ENCODE results near the gene NACC2. TPM values are rescaled to one million over a fixed set of nuclear protein-coding genes. Genes with fewer than 3 reads are reported as not detected.

NACC2 gene
- total RNA-seq, 4 donors from 2014 or later: 22.9 to 37.6 (median 24.8) TPM

- TF ChIP-seq CTCF (IDR thresholded peaks at IDR 0.05): no peak
- DNase-seq (ENCODE audit: low spot score) (no peak), ATAC-seq (ENCODE audit: low FRiP score) (peak; percentile 15)
Observed at GRCh38 chr9:136079211-136079915, 15.7 kb downstream of the NACC2 start.

GRCh38 chr9:136078498-136079011 is 16.5 kb downstream of the NACC2 start:
- ATAC-seq (ENCODE audit: low FRiP score) (no peak), DNase-seq (ENCODE audit: low spot score) (no peak)
- TF ChIP-seq CTCF (IDR thresholded peaks at IDR 0.05): no peak

DNA sequence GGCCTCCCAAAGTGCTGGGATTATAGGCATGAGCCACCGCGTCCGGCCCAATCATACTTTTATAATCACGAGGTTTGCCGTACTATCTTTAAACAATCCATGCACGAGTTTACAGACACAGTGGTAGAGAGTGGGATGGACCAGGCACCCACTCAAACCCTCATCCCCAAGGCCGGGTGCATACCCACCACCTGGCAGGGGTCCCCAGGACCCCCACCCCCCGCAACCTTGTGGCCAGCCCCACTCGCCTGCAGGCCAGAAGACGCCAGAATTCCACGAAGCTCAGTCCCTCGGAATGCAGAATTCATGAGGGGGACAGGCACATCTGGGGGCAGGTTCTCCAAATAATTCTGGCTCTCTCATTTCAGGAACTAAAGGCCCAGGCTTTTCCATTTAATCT is 17.1 kb downstream of the NACC2 start:
- ATAC-seq (ENCODE audit: low FRiP score): no peak
- no peak for DNase-seq (ENCODE audit: low spot score)
- no peak for TF ChIP-seq CTCF (IDR thresholded peaks at IDR 0.05)

- no peak for TF ChIP-seq CTCF (IDR thresholded peaks at IDR 0.05)
- ATAC-seq (ENCODE audit: low FRiP score): no peak
- no peak for DNase-seq (ENCODE audit: low spot score)
Observed at GRCh38 chr9:136077491-136077890, 17.6 kb downstream of the NACC2 start.

- DNase-seq (ENCODE audit: low spot score) (no peak), ATAC-seq (ENCODE audit: low FRiP score) (no peak)
- TF ChIP-seq CTCF (IDR thresholded peaks at IDR 0.05): no peak
Observed at GRCh38 chr9:136075881-136076678, 19.0 kb downstream of the NACC2 start.

- DNase-seq (ENCODE audit: low spot score): no peak
- no peak for TF ChIP-seq CTCF (IDR thresholded peaks at IDR 0.05)
- ATAC-seq (ENCODE audit: low FRiP score): no peak
Observed at GRCh38 chr9:136075134-136075841, 19.8 kb downstream of the NACC2 start.

Measured in omental fat pad (tissue), 4 donors.